Omental fat pad (tissue), 4 donors: ENCODE data around the gene ACP2. TPM values are rescaled to one million over a fixed set of nuclear protein-coding genes. Genes with fewer than 3 reads are reported as not detected.

Experiments used
- ATAC-seq: fragments of 150-250 bp; one replicate; pipeline ENCODE4 v1.9.1; 2016; ENCODE audit warnings: mild to moderate bottlenecking, moderate library complexity; ENCODE audit not compliant: low FRiP score
- DNase-seq: peaks from one replicate; pipeline ENCODE4 v3.0.0-alpha.2; 2019; ENCODE audit warnings: low spot score
- CTCF ChIP-seq, 3 donors: fragments of 450-650 bp; IDR thresholded peaks; one replicate each; pipeline ENCODE4 v1.5.1; 2016 to 2017; ENCODE audit warnings: antibody characterized with exemption in 3 of 3, mild to moderate bottlenecking in 3 of 3, moderate library complexity in 2 of 3
- total RNA-seq, 4 donors: library from RNA; depleted of rRNA; stranded (reverse); fragments of >200 nt; gene quantifications; one replicate each; pipeline ENCODE4 v1.1.0, GENCODE V29; 2016

The ACP2 gene
- total RNA-seq, 4 donors from 2014 or later, result 44.1 to 70.2 (median 55.4) TPM

GRCh38 chr11:47222696-47223095 lies 25.9 kb downstream of the ACP2 start:
- DNase-seq (no peak), ATAC-seq (no peak)
- TF ChIP-seq CTCF (IDR thresholded peaks at IDR 0.05), result no peak

- DNase-seq (no peak), ATAC-seq (no peak)
- no peak for TF ChIP-seq CTCF (IDR thresholded peaks at IDR 0.05)
Observed at GRCh38 chr11:47220401-47220821, 28.2 kb downstream of the ACP2 start.

GRCh38 chr11:47216121-47216798 lies 32.4 kb downstream of the ACP2 start:
- TF ChIP-seq CTCF (IDR thresholded peaks at IDR 0.05), result no peak

GRCh38 chr11:47215366-47215910 lies 33.2 kb downstream of the ACP2 start:
- ATAC-seq (no peak), DNase-seq (no peak)
- TF ChIP-seq CTCF (IDR thresholded peaks at IDR 0.05), result no peak

More at GRCh38 chr11:47216121-47216798, 32.4 kb downstream of the ACP2 start:
- ATAC-seq (peak; percentile 70), DNase-seq (no peak)

- ATAC-seq (peak; percentile 81), DNase-seq (peak; percentile 80)
- TF ChIP-seq CTCF (IDR thresholded peaks at IDR 0.05), result no peak
Observed at GRCh38 chr11:47213950-47214565, 34.6 kb downstream of the ACP2 start.

GRCh38 chr11:47212938-47213337 lies 35.7 kb downstream of the ACP2 start:
- DNase-seq (peak; percentile 24), ATAC-seq (peak; percentile 33)
- no peak for TF ChIP-seq CTCF (IDR thresholded peaks at IDR 0.05)
